ENCODE results near the gene FAM3D.
"Not testable (repeated sequence)": the region's sequence is repeated elsewhere in the genome, so short reads cannot be mapped to it uniquely, and the experiment has no call there.

The FAM3D gene

DNA sequence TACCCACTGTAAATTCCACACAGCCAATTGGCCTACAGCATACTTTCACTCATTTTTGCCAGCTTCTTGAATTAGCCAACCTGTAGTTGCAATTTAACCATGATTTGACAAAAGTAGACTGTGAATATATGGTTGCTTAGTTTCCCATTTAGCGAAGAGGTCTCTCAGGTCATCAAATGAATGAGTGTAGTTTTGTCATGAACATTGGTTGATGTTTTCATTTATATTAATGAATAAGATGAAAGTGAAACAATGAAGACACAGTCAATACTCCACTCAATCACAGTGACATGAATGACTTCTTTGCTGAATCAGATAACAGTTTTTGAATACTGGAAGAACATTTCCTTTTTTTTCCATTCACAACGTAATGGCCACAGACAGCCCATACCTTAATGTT, 15.3 kb upstream of the FAM3D start:
- H3K9ac ChIP-seq (ENCODE audit: low read length) = no peak overlapping the region
- H3K27ac ChIP-seq (ENCODE audit: low read length) = no peak overlapping the region
- H3K27me3 ChIP-seq (ENCODE audit: control insufficient read depth, insufficient read depth, low read length) = no peaks in the 10 kb centered on the region
- H3K36me3 ChIP-seq (ENCODE audit: control insufficient read depth, low read depth, low read length) = no peaks in the 10 kb centered on the region
- no peaks in the 10 kb centered on the region for H3K9me3 ChIP-seq (ENCODE audit: control insufficient read depth, low read depth, low read length)
- no peaks in the 10 kb centered on the region for H3K4me1 ChIP-seq (ENCODE audit: control insufficient read depth, low read depth, low read length)
- no peak overlapping the region for H3K4me3 ChIP-seq (ENCODE audit: low read length)

DNA sequence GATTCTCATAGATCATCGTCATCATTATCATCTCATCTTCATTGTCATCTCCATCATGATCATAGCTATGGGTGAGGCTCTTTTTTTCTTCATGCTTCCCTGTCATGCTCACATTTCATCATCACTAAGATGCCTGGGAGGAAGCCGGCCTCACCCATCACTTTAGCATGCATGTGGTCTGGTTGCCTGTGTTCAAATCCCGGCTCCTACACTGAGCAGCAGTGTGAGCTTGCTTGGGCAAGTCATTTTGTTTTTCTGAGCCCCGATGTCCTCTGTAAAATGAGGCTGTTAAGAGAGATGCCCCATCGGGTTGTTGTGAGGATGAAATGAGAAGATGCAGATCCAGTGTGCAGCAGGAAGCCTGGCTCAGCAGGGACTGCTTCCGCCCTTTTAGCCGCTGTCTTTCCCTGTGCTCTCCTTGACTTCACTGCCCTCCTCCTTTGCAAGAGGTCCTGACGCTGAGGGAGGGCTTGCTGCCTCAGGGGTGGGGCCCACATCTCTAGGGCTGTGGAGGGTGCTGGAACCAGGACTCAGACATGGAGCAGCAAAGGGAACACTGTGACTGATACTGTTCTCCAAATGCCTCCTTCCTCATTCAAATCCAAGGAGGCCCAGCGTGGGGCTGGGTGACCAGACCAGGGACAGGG, 14.4 kb upstream of the FAM3D start:
- H3K4me3 ChIP-seq (ENCODE audit: low read length) = no peak overlapping the region
- no peaks in the 10 kb centered on the region for H3K4me1 ChIP-seq (ENCODE audit: control insufficient read depth, low read depth, low read length)
- no peaks in the 10 kb centered on the region for H3K9me3 ChIP-seq (ENCODE audit: control insufficient read depth, low read depth, low read length)
- H3K36me3 ChIP-seq (ENCODE audit: control insufficient read depth, low read depth, low read length) = no peaks in the 10 kb centered on the region
- no peak overlapping the region for H3K9ac ChIP-seq (ENCODE audit: low read length)
- no peak overlapping the region for H3K27ac ChIP-seq (ENCODE audit: low read length)
- no peaks in the 10 kb centered on the region for H3K27me3 ChIP-seq (ENCODE audit: control insufficient read depth, insufficient read depth, low read length)

DNA sequence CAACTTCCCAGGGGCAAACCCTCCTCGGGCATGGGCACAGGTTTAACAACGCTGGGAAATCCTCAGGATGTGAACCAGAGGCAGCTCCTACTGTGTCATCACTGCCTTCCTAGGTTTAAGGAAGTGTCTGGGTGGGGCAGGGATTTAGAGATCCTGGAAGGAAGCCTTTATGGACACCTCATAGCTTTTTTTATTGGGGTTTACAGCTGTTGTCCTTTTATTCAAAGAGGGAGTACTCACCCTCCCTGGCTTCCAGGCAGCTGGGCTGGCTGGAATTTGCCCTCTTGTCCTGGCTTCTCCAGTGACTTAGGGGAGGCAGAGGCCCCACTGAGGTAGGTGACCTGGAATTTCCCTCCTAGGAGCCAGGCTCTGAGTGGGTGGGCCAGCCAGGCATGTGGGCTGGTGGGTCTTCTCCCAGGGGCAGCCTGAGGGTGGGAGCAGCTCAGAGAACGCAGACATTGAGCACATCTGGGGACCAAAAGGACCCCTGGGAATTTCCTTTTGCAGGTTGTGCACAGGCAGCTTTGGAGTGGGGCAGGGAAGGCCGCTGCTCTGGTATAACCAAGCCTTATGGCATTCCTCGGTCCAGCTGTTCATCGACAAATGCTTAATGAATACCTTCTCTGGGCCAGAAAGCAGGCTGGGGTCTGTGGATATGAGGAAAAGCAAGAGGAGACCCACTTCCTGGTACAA, 13.5 kb upstream of the FAM3D start:
- Histone ChIP-seq H3K9ac (ENCODE audit: low read length) (no peak overlapping the region), H3K27ac (ENCODE audit: low read length) (no peak overlapping the region), H3K4me1 (ENCODE audit: control insufficient read depth, low read depth, low read length) (no peaks in the 10 kb centered on the region), H3K9me3 (ENCODE audit: control insufficient read depth, low read depth, low read length) (no peaks in the 10 kb centered on the region), H3K4me3 (ENCODE audit: low read length) (no peak overlapping the region), H3K36me3 (ENCODE audit: control insufficient read depth, low read depth, low read length) (no peaks in the 10 kb centered on the region), H3K27me3 (ENCODE audit: control insufficient read depth, insufficient read depth, low read length) (no peaks in the 10 kb centered on the region)

DNA sequence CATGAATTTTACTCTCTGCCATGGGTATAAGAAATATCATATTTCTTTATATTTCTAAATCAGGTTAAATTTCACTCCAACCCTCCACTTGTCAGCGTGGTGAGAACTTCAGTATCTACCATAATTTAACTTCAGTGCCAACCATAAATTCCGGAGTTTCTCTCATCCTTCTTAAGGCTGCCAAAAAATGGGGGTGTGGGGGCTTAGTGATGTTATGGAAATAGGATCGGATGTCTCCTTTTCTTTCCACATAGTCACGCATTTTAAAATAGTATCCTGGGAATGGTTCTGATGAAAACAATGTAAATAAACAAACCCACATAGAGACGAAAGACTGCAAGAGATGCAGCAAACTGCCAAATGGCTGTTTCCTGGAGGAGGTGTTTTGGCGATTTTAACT, 12.9 kb upstream of the FAM3D start:
- Histone ChIP-seq H3K9me3 (ENCODE audit: control insufficient read depth, low read depth, low read length) (no peaks in the 10 kb centered on the region), H3K9ac (ENCODE audit: low read length) (no peak overlapping the region), H3K27me3 (ENCODE audit: control insufficient read depth, insufficient read depth, low read length) (no peaks in the 10 kb centered on the region), H3K4me1 (ENCODE audit: control insufficient read depth, low read depth, low read length) (no peaks in the 10 kb centered on the region), H3K4me3 (ENCODE audit: low read length) (no peak overlapping the region), H3K36me3 (ENCODE audit: control insufficient read depth, low read depth, low read length) (no peaks in the 10 kb centered on the region), H3K27ac (ENCODE audit: low read length) (no peak overlapping the region)

DNA sequence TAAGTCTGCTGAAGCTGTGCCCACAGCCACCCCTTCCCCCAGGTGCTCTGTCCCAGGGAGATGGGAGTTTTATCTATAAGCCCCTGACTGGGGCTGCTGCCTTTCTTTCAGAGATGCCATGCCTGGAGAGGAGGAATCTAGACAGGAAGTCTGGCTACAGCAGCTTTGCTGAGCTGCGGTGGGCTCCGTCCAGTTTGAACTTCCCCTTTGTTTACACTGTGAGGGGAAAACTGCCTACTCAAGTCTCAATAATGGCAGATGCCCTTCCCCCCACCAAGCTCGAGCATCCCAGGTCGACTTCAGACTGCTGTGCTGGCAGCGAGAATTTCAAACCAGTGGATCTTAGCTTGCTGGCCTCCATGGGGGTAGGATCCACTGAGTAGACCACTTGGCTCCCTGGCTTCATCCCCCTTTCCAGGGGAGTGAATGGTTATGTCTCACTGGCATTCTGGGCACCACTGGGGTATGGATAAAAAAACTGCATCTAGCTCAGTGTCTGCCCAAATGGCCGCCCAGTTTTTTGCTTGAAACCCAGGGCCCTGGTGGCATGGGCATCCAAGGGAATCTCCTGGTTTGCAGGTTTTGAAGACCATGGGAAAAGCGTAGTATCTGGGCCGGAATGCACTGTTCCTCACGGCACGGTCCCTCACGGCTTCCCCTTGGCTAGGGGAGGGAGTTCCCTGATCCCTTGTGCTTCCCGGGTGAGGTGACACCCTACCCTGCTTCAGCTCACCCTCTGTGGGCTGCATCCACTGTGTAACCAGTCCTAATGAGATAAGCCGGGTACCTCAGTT, 11.8 kb upstream of the FAM3D start:
- not testable (repeated sequence) for H3K4me3 ChIP-seq (ENCODE audit: low read length); H3K9ac ChIP-seq (ENCODE audit: low read length); H3K27me3 ChIP-seq (ENCODE audit: control insufficient read depth, insufficient read depth, low read length); H3K36me3 ChIP-seq (ENCODE audit: control insufficient read depth, low read depth, low read length); H3K4me1 ChIP-seq (ENCODE audit: control insufficient read depth, low read depth, low read length); H3K27ac ChIP-seq (ENCODE audit: low read length); H3K9me3 ChIP-seq (ENCODE audit: control insufficient read depth, low read depth, low read length)

DNA sequence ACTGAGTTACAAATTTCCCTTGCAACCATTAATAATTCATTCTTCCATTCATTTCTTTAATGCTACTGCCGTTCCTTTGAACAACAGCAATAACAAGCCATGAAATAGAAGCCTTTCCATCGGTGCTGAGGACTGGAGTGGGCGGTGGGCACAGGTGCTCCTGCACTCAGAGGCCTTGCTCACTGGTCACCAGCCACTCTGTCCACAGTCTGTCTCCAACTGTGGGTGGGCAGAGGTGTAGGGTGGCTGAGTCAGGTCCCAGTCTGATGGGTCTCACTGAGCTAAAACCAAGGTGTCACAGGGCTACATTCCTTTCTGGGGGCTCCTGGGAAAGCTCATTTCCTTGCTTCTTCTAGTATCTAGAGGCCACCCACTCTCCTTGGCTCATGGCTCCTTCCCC, 6.3 kb upstream of the FAM3D start:
- Histone ChIP-seq H3K9me3 (ENCODE audit: control insufficient read depth, low read depth, low read length) (no peaks in the 10 kb centered on the region), H3K36me3 (ENCODE audit: control insufficient read depth, low read depth, low read length) (no peaks in the 10 kb centered on the region), H3K4me3 (ENCODE audit: low read length) (no peak overlapping the region), H3K4me1 (ENCODE audit: control insufficient read depth, low read depth, low read length) (no peaks in the 10 kb centered on the region), H3K9ac (ENCODE audit: low read length) (no peak overlapping the region), H3K27me3 (ENCODE audit: control insufficient read depth, insufficient read depth, low read length) (no peaks in the 10 kb centered on the region), H3K27ac (ENCODE audit: low read length) (no peak overlapping the region)

DNA sequence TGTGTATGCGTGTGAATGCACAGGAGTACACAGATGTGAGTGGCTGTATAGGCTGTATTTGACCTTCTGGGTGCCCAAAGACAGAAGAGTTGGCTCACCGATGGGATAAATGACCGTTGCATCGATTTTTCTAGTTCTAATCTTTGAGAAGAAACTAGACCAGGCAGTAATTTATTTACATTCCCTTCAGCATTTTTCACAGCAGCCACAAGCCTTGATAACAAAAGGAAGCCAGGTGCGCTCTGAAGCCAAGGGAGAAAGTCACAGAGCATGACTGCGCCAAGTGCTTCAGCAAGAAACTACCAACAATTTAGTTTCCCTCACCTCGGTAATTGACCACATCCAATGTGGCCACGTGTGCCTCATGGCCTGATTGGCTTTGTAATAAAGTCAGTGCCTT, 5.9 kb upstream of the FAM3D start:
- no peak overlapping the region for H3K9ac ChIP-seq (ENCODE audit: low read length)
- H3K4me3 ChIP-seq (ENCODE audit: low read length) = no peak overlapping the region
- no peaks in the 10 kb centered on the region for H3K9me3 ChIP-seq (ENCODE audit: control insufficient read depth, low read depth, low read length)
- H3K4me1 ChIP-seq (ENCODE audit: control insufficient read depth, low read depth, low read length) = no peaks in the 10 kb centered on the region
- no peaks in the 10 kb centered on the region for H3K27me3 ChIP-seq (ENCODE audit: control insufficient read depth, insufficient read depth, low read length)
- H3K36me3 ChIP-seq (ENCODE audit: control insufficient read depth, low read depth, low read length) = no peaks in the 10 kb centered on the region
- no peak overlapping the region for H3K27ac ChIP-seq (ENCODE audit: low read length)

DNA sequence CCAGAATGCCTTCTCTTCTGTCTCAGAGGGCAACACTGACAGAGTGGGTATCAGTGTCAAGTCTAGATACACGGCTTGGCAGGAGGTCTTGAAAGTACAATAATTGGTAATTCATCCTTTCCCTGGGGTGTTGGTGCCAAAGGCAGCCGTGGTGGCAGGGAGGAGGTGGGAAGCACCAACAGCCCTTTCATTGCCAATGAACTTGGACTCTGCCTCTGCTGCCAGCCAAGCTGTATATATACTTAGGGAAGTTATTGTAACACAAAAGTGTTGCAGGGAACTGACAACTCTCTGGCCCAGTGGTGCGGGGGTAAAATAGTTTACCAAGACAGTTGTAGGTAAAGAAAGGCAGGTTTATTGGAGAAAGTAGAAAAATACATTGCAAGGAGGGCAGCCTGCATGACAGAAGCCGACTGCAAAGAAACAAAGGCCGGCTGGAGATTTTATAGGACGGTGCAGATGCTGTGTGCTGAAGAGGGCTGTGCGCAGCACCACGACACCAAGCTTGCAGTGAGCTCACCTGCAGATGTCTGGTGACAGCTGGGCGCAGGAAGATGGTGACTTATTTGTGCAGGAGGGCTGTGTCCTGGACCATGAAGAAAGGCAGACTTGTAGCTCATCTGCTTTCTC, 4.0 kb upstream of the FAM3D start:
- H3K9ac ChIP-seq (ENCODE audit: low read length) = no peak overlapping the region
- no peaks in the 10 kb centered on the region for H3K9me3 ChIP-seq (ENCODE audit: control insufficient read depth, low read depth, low read length)
- H3K36me3 ChIP-seq (ENCODE audit: control insufficient read depth, low read depth, low read length) = no peaks in the 10 kb centered on the region

DNA sequence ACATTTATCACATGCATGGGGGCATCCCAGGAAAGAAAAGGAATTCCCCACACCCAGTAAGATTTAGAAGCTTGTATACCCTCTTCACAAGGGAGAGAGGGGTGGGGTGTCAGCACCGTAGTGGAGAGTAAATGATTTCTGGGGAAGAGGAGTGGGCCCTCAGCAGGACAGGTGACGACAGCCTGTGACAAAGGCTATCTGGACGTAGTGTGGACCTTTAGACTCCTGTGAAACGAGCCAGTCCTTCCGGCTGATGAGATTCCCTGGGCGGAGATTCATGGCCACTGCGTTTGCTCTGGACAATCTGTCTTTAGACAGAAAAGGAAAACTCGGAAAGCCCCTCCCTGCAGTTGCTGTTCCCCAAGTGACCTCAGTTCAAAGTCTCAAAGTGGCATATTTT, 1.7 kb upstream of the FAM3D start:
- H3K4me1 ChIP-seq (ENCODE audit: control insufficient read depth, low read depth, low read length) = no peaks in the 10 kb centered on the region
- H3K4me3 ChIP-seq (ENCODE audit: low read length) = no peak overlapping the region
- no peaks in the 10 kb centered on the region for H3K36me3 ChIP-seq (ENCODE audit: control insufficient read depth, low read depth, low read length)
- no peak overlapping the region for H3K9ac ChIP-seq (ENCODE audit: low read length)
- no peaks in the 10 kb centered on the region for H3K27me3 ChIP-seq (ENCODE audit: control insufficient read depth, insufficient read depth, low read length)
- H3K27ac ChIP-seq (ENCODE audit: low read length) = no peak overlapping the region
- no peaks in the 10 kb centered on the region for H3K9me3 ChIP-seq (ENCODE audit: control insufficient read depth, low read depth, low read length)

More for the DNA sequence above, 4.0 kb upstream of the FAM3D start:
- H3K4me1 ChIP-seq (ENCODE audit: control insufficient read depth, low read depth, low read length) = no peaks in the 10 kb centered on the region
- H3K27me3 ChIP-seq (ENCODE audit: control insufficient read depth, insufficient read depth, low read length) = no peaks in the 10 kb centered on the region
- no peak overlapping the region for H3K27ac ChIP-seq (ENCODE audit: low read length)
- H3K4me3 ChIP-seq (ENCODE audit: low read length) = no peak overlapping the region

DNA sequence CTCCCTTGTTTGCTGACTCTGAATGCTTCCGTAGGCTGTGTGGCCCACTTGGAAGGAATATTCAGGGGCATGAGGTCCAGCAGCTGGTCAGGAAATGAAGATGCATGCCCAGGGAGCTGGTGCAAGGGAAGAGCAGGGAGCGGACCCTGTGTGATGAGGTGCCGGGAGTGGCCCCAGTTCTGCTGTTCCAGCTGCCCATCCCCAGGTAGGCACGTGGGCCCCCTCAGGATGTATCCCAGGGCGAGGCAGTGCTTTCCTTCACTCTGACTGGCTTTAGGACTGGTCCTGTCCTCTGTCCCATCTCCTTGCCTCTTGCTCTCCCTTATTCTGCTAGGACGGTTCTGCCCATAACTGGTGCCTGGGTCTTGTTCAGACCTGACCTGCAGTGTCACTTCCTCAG, 1.1 kb upstream of the FAM3D start:
- Histone ChIP-seq H3K36me3 (ENCODE audit: control insufficient read depth, low read depth, low read length) (no peaks in the 10 kb centered on the region), H3K4me1 (ENCODE audit: control insufficient read depth, low read depth, low read length) (no peaks in the 10 kb centered on the region), H3K9me3 (ENCODE audit: control insufficient read depth, low read depth, low read length) (no peaks in the 10 kb centered on the region), H3K27ac (ENCODE audit: low read length) (no peak overlapping the region), H3K27me3 (ENCODE audit: control insufficient read depth, insufficient read depth, low read length) (no peaks in the 10 kb centered on the region), H3K4me3 (ENCODE audit: low read length) (no peak overlapping the region), H3K9ac (ENCODE audit: low read length) (no peak overlapping the region)

DNA sequence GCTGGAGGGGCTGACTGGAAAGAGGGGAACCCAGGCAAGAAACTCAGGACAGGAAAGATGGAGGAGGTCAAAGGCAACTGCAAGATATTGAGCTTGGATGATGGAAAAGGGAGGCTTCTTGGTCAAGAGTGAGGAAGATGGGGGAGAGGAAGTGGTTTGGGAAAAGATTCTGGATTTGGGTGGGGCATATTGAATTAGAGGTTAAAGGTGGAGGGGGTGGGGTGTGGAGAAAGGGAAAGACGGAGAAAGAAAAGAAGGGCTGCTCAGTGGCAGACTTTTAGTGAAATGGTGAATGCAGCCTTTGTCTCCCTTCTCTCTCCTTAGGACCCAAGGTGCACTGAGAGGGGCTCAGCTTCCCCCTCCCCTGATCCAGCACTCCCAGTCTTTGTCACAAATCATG, 655 bp upstream of the FAM3D start:
- H3K9ac ChIP-seq (ENCODE audit: low read length) = no peak overlapping the region
- no peaks in the 10 kb centered on the region for H3K9me3 ChIP-seq (ENCODE audit: control insufficient read depth, low read depth, low read length)
- H3K27ac ChIP-seq (ENCODE audit: low read length) = no peak overlapping the region
- no peaks in the 10 kb centered on the region for H3K4me1 ChIP-seq (ENCODE audit: control insufficient read depth, low read depth, low read length)
- H3K4me3 ChIP-seq (ENCODE audit: low read length) = no peak overlapping the region
- H3K27me3 ChIP-seq (ENCODE audit: control insufficient read depth, insufficient read depth, low read length) = no peaks in the 10 kb centered on the region
- H3K36me3 ChIP-seq (ENCODE audit: control insufficient read depth, low read depth, low read length) = no peaks in the 10 kb centered on the region

All from iPS-18a (cell line).